NT2/D1 (cell line): Measurements from ENCODE around the gene GH2.
A peak's percentile ranks its signal among the peaks of the same experiment; 100 is the strongest.

Experiments used
- DNase-seq: peaks from one replicate; pipeline ENCODE4 v3.0.0-alpha.2; 2011; ENCODE audit warnings: low read depth, low spot score
- H3K27me3 ChIP-seq: 2 replicates; pipeline ENCODE4 v1.6.0; 2011; ENCODE audit warnings: mild to moderate bottlenecking; ENCODE audit not compliant: insufficient read length, insufficient read depth
- H3K36me3 ChIP-seq: 2 replicates; pipeline ENCODE4 v1.6.1; 2011; ENCODE audit warnings: mild to moderate bottlenecking, low read length, mixed read lengths; ENCODE audit not compliant: insufficient read depth, insufficient read length
- H3K4me1 ChIP-seq: 2 replicates; pipeline ENCODE4 v1.5.1; 2011; ENCODE audit not compliant: insufficient read depth, insufficient read length
- H3K4me3 ChIP-seq: 2 replicates; pipeline ENCODE4 v1.5.1; 2011; ENCODE audit warnings: low read depth; ENCODE audit not compliant: insufficient read length
- H3K9ac ChIP-seq: 2 replicates; pipeline ENCODE4 v1.6.0; 2011; ENCODE audit warnings: low read depth; ENCODE audit not compliant: insufficient read length
- H3K9me3 ChIP-seq: 2 replicates; pipeline ENCODE4 v1.5.1; 2011; ENCODE audit warnings: mild to moderate bottlenecking, low read length; ENCODE audit not compliant: insufficient read depth
- SUZ12 ChIP-seq: IDR thresholded peaks from 2 replicates; pipeline ENCODE4 v1.6.1; 2011; ENCODE audit not compliant: insufficient read length, insufficient read depth; ENCODE audit errors: extremely low read depth
- YY1 ChIP-seq: IDR thresholded peaks from 2 replicates; pipeline ENCODE4 v1.6.1; 2011; ENCODE audit not compliant: insufficient read length, insufficient read depth
- ZNF274 ChIP-seq: IDR thresholded peaks from 2 replicates; pipeline ENCODE4 v1.6.1; 2011; ENCODE audit warnings: mild to moderate bottlenecking, low read depth, low read length

The GH2 gene

GRCh38 chr17:63881935-63882601, at the start of gene GH2:
GH2 (minus strand) TSS chr17:63881944; CDS start chr17:63881801, 143 bp downstream.
- TF ChIP-seq ZNF274 (no peak), SUZ12 (no peak), YY1 (no peak)
- H3K9me3 ChIP-seq: no peaks in the 10 kb centered on the region
- DNase-seq: peak; percentile 35

DNA sequence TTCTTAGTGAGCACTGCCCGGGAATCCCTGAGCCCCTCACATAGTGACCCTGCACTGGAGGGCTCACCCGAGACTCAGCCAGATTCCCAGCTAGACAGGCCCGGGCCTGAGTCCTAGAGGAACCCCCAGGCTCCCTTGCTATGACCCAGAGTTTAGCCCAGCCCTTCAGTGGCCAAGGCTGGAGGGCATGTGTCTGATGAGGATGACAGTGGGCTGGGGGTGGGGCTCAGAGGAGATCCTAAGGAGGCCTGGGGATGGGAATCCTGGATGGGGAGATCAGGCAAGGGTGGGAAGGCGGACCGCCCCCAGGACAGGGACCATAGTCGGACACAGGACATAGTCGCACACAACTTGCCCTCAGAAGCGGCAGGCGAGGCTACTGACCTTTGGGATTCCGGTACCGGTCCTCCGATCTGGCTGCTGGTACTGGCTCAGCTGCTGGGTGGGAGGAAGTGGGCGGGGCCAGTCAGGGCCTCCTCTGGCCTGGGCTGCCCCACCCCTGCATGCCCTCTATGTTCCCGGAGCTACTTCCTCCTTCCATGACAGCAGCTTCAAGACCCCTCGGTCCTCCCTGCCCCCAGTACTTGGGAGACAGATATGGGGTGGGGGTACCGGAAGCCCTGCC, 49.3 kb upstream of the GH2 start:
- DNase-seq: no peak
- no peaks in the 10 kb centered on the region for H3K36me3 ChIP-seq
- H3K9me3 ChIP-seq: no peaks in the 10 kb centered on the region
- peaks cover 16% of the 10 kb centered on the region for H3K4me1 ChIP-seq
- H3K4me3 ChIP-seq: no peak overlapping the region
- H3K27me3 ChIP-seq: no peaks in the 10 kb centered on the region
- peak overlapping the region; percentile 38 for H3K9ac ChIP-seq
- TF ChIP-seq YY1: no peak
- no peak for TF ChIP-seq SUZ12
- no peak for TF ChIP-seq ZNF274

More at GRCh38 chr17:63881935-63882601, at the start of gene GH2:
- Histone ChIP-seq H3K4me3 (no peak within 1 kb of the TSS), H3K4me1 (peaks cover 11% of the 10 kb centered on the region), H3K9ac (peak within 1 kb of the TSS; percentile 10), H3K36me3 (no peaks in the 10 kb centered on the region), H3K27me3 (no peaks in the 10 kb centered on the region)

DNA sequence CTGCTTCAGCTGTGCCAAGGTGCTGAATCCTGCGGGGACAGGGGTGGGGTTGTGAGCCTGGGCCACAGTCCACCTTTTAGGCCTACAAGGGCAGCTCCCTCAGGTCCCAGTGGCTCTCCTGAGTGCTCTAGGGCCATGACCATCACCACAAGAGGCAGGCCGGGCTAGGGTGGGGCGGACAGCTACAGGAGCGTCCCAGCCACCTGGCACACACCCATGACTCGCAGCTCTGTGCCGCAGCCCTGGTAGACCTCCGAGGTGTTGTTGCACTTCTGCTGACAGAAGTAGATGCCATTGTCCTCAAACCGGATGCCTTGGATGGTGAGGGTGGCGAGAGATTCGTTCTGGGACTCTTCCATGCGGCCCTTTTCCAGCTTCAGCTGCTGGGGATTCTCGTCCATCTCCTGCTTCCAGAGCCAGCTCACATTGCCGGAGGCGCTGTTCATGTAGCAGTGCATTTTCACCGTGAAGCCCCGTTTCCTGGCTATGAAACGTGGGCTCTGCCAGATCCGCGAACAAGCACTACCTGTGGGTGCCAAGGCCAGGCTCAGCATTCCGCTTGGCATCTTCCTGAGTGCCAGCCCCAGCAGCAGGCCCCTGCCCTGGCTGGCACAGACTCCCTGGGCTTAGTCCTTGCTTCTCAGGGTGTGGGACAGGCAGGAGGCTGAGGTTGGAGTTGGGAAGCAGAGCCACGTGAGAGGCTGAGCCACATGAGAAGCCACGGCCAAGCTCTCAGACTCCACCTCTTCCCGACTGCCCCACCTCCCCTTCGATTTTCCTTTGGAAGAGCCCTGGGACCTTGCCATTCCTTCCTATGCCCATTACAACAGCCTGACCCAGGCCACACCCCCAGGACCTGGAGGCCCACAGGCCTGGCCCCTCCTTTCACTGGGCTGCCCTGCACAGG, 48.4 kb upstream of the GH2 start:
- peak overlapping the region; percentile 38 for H3K9ac ChIP-seq
- no peaks in the 10 kb centered on the region for H3K9me3 ChIP-seq
- no peak overlapping the region for H3K4me3 ChIP-seq
- H3K36me3 ChIP-seq: no peaks in the 10 kb centered on the region
- no peak for DNase-seq
- peaks cover 16% of the 10 kb centered on the region for H3K4me1 ChIP-seq
- TF ChIP-seq ZNF274 (no peak), YY1 (no peak), SUZ12 (no peak)
- H3K27me3 ChIP-seq: no peaks in the 10 kb centered on the region

- Histone ChIP-seq H3K4me3 (no peak overlapping the region), H3K9ac (no peak overlapping the region), H3K27me3 (no peaks in the 10 kb centered on the region), H3K9me3 (no peaks in the 10 kb centered on the region), H3K4me1 (peaks cover 16% of the 10 kb centered on the region), H3K36me3 (no peaks in the 10 kb centered on the region)
- no peak for DNase-seq
- TF ChIP-seq SUZ12 (no peak), ZNF274 (no peak)
Measured at GRCh38 chr17:63928966-63929695, 47.4 kb upstream of the GH2 start.

DNA sequence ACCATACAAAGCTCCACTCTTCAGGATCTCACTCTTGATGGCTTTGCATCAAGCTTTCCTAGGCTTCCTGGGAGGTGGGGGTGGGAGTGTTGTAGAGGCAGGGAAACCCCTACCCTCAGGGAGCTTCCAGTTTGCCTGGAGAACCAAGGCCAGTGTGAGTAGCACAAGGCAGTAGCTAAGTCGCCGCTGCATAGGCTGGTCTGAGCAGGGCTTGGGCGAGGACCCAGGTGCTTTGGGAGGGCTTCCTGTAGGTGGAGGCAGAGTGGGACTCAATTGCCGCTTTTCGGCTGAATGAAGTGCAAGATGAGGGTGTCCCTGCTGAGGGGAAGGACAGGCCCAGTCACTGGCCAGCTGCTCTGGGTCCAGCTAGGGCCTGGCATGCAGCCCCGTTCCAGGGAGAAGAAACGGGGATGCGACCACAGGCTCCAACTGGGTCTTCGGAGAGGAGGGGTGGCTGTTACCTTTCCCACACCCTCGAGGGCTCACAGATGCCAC, 46.5 kb upstream of the GH2 start:
- Histone ChIP-seq H3K27me3 (no peaks in the 10 kb centered on the region), H3K36me3 (no peaks in the 10 kb centered on the region), H3K4me3 (no peak overlapping the region), H3K4me1 (peaks cover 16% of the 10 kb centered on the region), H3K9me3 (no peaks in the 10 kb centered on the region), H3K9ac (no peak overlapping the region)
- DNase-seq: no peak
- no peak for TF ChIP-seq YY1
- TF ChIP-seq SUZ12: no peak
- TF ChIP-seq ZNF274: no peak

DNA sequence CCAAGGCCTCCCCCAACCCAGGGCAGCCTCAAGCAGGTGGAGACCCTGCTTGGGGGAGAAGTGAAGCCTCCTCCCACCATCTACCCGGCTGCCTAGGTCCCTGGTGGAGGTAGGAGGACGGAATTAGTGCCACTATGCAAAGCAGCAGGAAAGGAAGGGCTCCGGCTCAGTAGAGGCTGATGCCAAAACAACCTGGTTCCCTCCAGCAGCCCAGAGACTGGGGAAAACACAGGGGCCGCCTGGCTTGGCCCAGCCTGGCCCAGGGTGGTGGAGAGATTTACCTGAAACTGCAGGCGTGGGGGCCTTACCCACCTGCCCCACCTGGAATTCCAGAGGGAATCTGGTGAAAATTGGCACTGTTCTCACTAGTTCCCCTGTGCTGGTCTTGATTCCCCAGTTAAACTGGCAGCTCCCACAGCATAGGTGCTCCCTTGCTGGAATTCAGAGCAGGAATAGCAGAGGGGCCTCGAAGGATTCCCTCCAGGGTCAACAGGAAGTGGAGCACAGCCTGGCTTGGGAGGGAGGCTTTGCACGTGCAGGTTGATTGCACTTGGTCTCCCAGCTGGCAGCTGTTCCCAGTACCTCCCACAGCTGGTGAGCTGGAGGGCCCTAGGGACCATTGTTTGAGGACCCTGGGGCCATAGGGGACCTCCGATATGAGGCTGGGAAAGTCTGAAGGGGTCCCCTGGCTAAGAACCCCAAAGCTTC, 45.9 kb upstream of the GH2 start:
- Histone ChIP-seq H3K4me3 (no peak overlapping the region), H3K27me3 (no peaks in the 10 kb centered on the region), H3K4me1 (peaks cover 16% of the 10 kb centered on the region), H3K9ac (no peak overlapping the region), H3K9me3 (no peaks in the 10 kb centered on the region), H3K36me3 (no peaks in the 10 kb centered on the region)
- no peak for DNase-seq
- TF ChIP-seq YY1: no peak
- TF ChIP-seq ZNF274: no peak
- TF ChIP-seq SUZ12: no peak
